Measurements from ENCODE around the gene DNAJC16. TPM values are rescaled to one million over a fixed set of nuclear protein-coding genes. Genes with fewer than 3 reads are reported as not detected.
"Not testable (repeated sequence)": the region's sequence is repeated elsewhere in the genome, so short reads cannot be mapped to it uniquely, and the experiment has no call there.

Gene DNAJC16
- total and polyA plus RNA-seq, 2 donors (not counting 1 experiment from before 2014, with no cell fraction given) = 18.8 to 18.9 TPM

- H3K36me3 ChIP-seq (ENCODE audit: control insufficient read depth, insufficient read depth, low read length) = no peaks in the 10 kb centered on the region
- H3K27me3 ChIP-seq (ENCODE audit: control insufficient read depth, insufficient read depth, low read length) = no peaks in the 10 kb centered on the region
- TF ChIP-seq EZH2 (IDR thresholded peaks at IDR 0.05; ENCODE audit: low read length, missing control alignments) = no peak
- TF ChIP-seq CTCF (conservative IDR thresholded peaks at IDR 0.05 in 1 of 2, IDR thresholded peaks at IDR 0.05 in 1 of 2; ENCODE audit: low read depth in 1 of 2, low read length in 2 of 2) = no peak
- H2AFZ ChIP-seq (ENCODE audit: low read length) = no peak overlapping the region
- no peaks in the 10 kb centered on the region for H3K4me1 ChIP-seq (ENCODE audit: control insufficient read depth, extremely low read depth, insufficient read depth, low read length)
- no peak overlapping the region for H3K4me3 ChIP-seq (replicated peaks in 1 of 4; ENCODE audit: control extremely low read depth in 1 of 4, insufficient read depth in 1 of 4, low read depth in 3 of 4, low read length in 4 of 4)
- H3K9ac ChIP-seq (ENCODE audit: insufficient read depth, low read length) = no peak overlapping the region
- no peaks in the 10 kb centered on the region for H4K20me1 ChIP-seq (ENCODE audit: control insufficient read depth, extremely low read depth, insufficient read depth, low read length)
- no peaks in the 10 kb centered on the region for H3K9me3 ChIP-seq (ENCODE audit: control insufficient read depth, insufficient read depth, low read depth, low read length)
- H3K27ac ChIP-seq (ENCODE audit: insufficient read depth, low read length) = no peak overlapping the region
- DNase-seq (ENCODE audit: low read depth in 2 of 2) = no peak
- H3K4me2 ChIP-seq (ENCODE audit: extremely low read depth, insufficient read depth, low read length) = no peak overlapping the region
- H3K79me2 ChIP-seq (ENCODE audit: control insufficient read depth, insufficient read depth, low read length) = no peaks in the 10 kb centered on the region
Measured at GRCh38 chr1:15489052-15489736, 37.5 kb upstream of the DNAJC16 start.

- DNase-seq (ENCODE audit: low read depth in 2 of 2) = peak in 1 of 2 donors; percentile 52
- not testable (repeated sequence) for H3K4me1 ChIP-seq (ENCODE audit: control insufficient read depth, extremely low read depth, insufficient read depth, low read length); H3K27me3 ChIP-seq (ENCODE audit: control insufficient read depth, insufficient read depth, low read length); H4K20me1 ChIP-seq (ENCODE audit: control insufficient read depth, extremely low read depth, insufficient read depth, low read length); H3K4me2 ChIP-seq (ENCODE audit: extremely low read depth, insufficient read depth, low read length); H3K9me3 ChIP-seq (ENCODE audit: control insufficient read depth, insufficient read depth, low read depth, low read length); H3K36me3 ChIP-seq (ENCODE audit: control insufficient read depth, insufficient read depth, low read length); H3K27ac ChIP-seq (ENCODE audit: insufficient read depth, low read length); H3K79me2 ChIP-seq (ENCODE audit: control insufficient read depth, insufficient read depth, low read length); H3K4me3 ChIP-seq (replicated peaks in 1 of 4; ENCODE audit: control extremely low read depth in 1 of 4, insufficient read depth in 1 of 4, low read depth in 3 of 4, low read length in 4 of 4); H3K9ac ChIP-seq (ENCODE audit: insufficient read depth, low read length); H2AFZ ChIP-seq (ENCODE audit: low read length)
Measured at GRCh38 chr1:15491010-15491409, 35.6 kb upstream of the DNAJC16 start.

- Histone ChIP-seq H3K27me3 (ENCODE audit: control insufficient read depth, insufficient read depth, low read length) (no peaks in the 10 kb centered on the region), H3K36me3 (ENCODE audit: control insufficient read depth, insufficient read depth, low read length) (no peaks in the 10 kb centered on the region), H3K27ac (ENCODE audit: insufficient read depth, low read length) (no peak overlapping the region), H3K9ac (ENCODE audit: insufficient read depth, low read length) (no peak overlapping the region), H3K79me2 (ENCODE audit: control insufficient read depth, insufficient read depth, low read length) (no peaks in the 10 kb centered on the region), H3K9me3 (ENCODE audit: control insufficient read depth, insufficient read depth, low read depth, low read length) (no peaks in the 10 kb centered on the region), H2AFZ (ENCODE audit: low read length) (no peak overlapping the region), H3K4me2 (ENCODE audit: extremely low read depth, insufficient read depth, low read length) (no peak overlapping the region), H4K20me1 (ENCODE audit: control insufficient read depth, extremely low read depth, insufficient read depth, low read length) (no peaks in the 10 kb centered on the region), H3K4me3 (replicated peaks in 1 of 4; ENCODE audit: control extremely low read depth in 1 of 4, insufficient read depth in 1 of 4, low read depth in 3 of 4, low read length in 4 of 4) (no peak overlapping the region), H3K4me1 (ENCODE audit: control insufficient read depth, extremely low read depth, insufficient read depth, low read length) (no peaks in the 10 kb centered on the region)
- TF ChIP-seq CTCF (conservative IDR thresholded peaks at IDR 0.05 in 1 of 2, IDR thresholded peaks at IDR 0.05 in 1 of 2; ENCODE audit: low read depth in 1 of 2, low read length in 2 of 2) = no peak
- TF ChIP-seq EZH2 (IDR thresholded peaks at IDR 0.05; ENCODE audit: low read length, missing control alignments) = no peak
- no peak for DNase-seq (ENCODE audit: low read depth in 2 of 2)
Measured at GRCh38 chr1:15492596-15492995, 34.1 kb upstream of the DNAJC16 start.
